ENCODE measurements around the gene DSN1. TPM values are rescaled to one million over a fixed set of nuclear protein-coding genes. Genes with fewer than 3 reads are reported as not detected.

DSN1 gene
- total RNA-seq, 1 donor from 2014 or later: 9.5 TPM

DNA sequence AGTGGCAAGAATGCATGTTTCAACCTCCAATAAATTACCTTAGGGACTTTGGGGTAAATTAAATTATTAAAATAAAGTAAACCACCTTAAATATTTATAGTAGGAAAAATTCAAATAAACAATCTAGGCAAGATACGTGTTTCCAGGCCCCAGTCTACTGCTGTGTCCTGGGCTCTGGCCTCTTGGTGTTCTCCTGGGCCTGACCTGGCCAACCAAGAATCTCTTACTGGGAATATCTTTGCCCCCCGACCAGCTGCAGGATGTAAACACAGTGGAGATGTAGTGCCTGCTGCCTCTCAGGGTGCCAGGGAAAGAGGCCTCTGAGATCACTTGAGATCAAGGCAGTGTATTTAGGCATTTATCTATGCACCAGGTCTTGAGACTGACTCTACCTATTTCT, 11.7 kb upstream of the DSN1 start:
- H3K36me3 ChIP-seq (ENCODE audit: control insufficient read depth, insufficient read depth, low read length): peaks cover 5% of the 10 kb centered on the region
- TF ChIP-seq, protein P1, sequence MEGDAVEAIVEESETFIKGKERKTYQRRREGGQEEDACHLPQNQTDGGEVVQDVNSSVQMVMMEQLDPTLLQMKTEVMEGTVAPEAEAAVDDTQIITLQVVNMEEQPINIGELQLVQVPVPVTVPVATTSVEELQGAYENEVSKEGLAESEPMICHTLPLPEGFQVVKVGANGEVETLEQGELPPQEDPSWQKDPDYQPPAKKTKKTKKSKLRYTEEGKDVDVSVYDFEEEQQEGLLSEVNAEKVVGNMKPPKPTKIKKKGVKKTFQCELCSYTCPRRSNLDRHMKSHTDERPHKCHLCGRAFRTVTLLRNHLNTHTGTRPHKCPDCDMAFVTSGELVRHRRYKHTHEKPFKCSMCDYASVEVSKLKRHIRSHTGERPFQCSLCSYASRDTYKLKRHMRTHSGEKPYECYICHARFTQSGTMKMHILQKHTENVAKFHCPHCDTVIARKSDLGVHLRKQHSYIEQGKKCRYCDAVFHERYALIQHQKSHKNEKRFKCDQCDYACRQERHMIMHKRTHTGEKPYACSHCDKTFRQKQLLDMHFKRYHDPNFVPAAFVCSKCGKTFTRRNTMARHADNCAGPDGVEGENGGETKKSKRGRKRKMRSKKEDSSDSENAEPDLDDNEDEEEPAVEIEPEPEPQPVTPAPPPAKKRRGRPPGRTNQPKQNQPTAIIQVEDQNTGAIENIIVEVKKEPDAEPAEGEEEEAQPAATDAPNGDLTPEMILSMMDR (IDR thresholded peaks at IDR 0.05; ENCODE audit: insufficient read depth, low read length, poor library complexity, severe bottlenecking): no peak
- H3K27me3 ChIP-seq (ENCODE audit: control insufficient read depth, insufficient read depth, low read length): no peaks in the 10 kb centered on the region
- H3K4me3 ChIP-seq (ENCODE audit: low read depth, low read length): no peak overlapping the region
- no peak for DNase-seq (ENCODE audit: low read depth)

DNA sequence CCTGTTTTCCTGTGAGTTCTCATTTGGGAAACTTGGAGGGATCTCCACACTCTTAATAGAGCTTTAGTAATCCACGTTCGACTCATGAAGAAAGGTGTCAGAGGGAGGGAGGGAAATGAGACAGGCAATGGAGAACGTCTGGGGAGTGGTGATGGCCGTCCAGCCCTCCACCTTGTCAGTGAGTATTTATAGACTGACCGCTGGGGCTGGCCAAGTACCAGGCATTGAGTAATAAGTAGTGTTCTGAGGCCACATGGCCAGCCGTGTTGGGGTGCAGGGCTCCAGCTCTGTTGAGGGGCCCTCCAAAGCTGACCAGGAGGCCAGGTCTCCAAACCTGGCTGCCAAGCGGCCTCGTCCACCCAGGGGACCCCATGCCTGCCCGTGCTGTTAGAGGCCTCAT, 11.3 kb upstream of the DSN1 start:
- DNase-seq (ENCODE audit: low read depth): no peak
- Histone ChIP-seq H3K4me3 (ENCODE audit: low read depth, low read length) (no peak overlapping the region), H3K27me3 (ENCODE audit: control insufficient read depth, insufficient read depth, low read length) (no peaks in the 10 kb centered on the region), H3K36me3 (ENCODE audit: control insufficient read depth, insufficient read depth, low read length) (peaks cover 5% of the 10 kb centered on the region)
- TF ChIP-seq, protein P1 (IDR thresholded peaks at IDR 0.05; ENCODE audit: insufficient read depth, low read length, poor library complexity, severe bottlenecking): no peak

DNA sequence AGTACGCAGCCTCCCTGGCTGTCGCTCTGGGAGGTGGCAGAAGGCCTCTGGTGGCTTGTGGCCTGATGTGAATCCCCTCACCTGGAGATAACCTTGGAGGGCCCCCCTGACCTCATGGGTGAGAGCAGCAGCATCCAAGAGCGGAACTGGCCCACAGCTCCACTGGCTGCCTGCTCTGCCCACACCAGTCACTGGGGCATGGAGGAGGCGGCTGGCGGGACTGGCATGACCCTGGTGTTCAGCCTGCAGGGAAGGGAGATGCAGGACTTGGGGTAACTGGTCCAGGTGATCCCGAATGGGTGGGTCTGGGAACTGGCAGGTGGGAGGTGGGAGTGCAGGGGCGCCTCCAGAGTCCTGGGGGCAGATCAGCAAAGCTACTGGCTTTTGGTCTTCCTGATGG, 10.6 kb upstream of the DSN1 start:
- no peaks in the 10 kb centered on the region for H3K27me3 ChIP-seq (ENCODE audit: control insufficient read depth, insufficient read depth, low read length)
- peaks cover 5% of the 10 kb centered on the region for H3K36me3 ChIP-seq (ENCODE audit: control insufficient read depth, insufficient read depth, low read length)
- H3K4me3 ChIP-seq (ENCODE audit: low read depth, low read length): no peak overlapping the region
- TF ChIP-seq, protein P1 (IDR thresholded peaks at IDR 0.05; ENCODE audit: insufficient read depth, low read length, poor library complexity, severe bottlenecking): no peak
- no peak for DNase-seq (ENCODE audit: low read depth)

DNA sequence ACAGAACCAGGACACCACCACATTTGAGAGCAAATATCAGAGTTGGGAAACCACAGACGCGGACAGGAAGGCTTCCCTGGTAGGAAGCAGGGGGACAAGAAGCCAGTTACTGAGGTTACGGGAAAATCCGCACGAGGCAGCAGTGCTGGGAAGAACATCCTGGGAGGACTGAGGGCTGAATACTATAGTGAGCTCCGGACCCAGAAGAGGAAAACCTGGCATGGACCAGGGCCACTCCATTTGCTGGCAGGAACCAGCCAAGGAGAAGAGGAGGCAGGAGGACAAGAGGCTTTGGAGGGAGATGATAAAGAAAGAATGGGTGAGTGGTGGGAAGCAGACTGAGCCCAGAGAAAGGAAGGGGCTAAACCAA, 6.1 kb upstream of the DSN1 start:
- Histone ChIP-seq H3K4me3 (ENCODE audit: low read depth, low read length) (no peak overlapping the region), H3K36me3 (ENCODE audit: control insufficient read depth, insufficient read depth, low read length) (peaks cover 3% of the 10 kb centered on the region), H3K27me3 (ENCODE audit: control insufficient read depth, insufficient read depth, low read length) (no peaks in the 10 kb centered on the region)
- TF ChIP-seq, protein P1 (IDR thresholded peaks at IDR 0.05; ENCODE audit: insufficient read depth, low read length, poor library complexity, severe bottlenecking): no peak
- no peak for DNase-seq (ENCODE audit: low read depth)

DNA sequence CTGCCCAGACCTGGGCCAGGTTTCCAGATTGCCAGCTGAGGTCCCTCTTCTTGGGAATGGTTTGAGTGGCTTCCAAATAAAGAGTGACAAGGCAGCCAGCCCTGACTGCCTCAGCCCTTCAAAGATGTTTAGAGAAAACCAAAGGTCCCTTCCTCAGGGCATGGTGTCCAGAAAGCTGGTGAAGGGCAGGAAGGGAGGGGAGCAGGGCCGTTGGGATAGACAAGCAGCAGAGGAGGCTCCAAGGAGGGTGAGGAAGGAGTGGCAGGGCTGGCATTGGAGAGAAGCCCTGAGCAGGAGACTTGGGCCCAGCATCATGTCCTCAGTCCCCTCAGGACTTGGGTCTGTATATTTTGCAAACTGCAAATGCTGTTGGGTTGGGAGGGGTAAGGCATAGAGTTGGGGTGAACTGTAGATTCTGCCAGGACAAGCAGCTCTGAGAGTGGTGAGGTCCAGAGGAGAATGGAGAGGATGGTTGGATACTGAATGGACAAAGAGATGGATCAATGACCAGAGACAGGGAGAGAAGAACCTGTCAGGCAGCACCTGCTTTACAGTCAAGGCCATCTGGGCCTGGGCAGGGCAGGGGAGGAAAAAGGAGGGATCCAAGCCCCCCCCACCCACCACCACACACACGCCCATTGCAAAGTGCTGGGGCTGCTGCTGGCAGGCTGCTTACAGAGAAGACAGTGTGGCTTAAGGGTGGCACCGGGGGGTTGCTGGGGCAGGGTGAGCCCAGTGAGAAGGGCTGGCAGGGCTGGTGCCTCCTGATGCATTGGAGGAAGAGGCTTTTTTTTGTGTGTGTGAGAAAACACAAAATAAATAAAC, 5.5 kb upstream of the DSN1 start:
- H3K27me3 ChIP-seq (ENCODE audit: control insufficient read depth, insufficient read depth, low read length): no peaks in the 10 kb centered on the region
- H3K36me3 ChIP-seq (ENCODE audit: control insufficient read depth, insufficient read depth, low read length): no peaks in the 10 kb centered on the region
- TF ChIP-seq, protein P1 (IDR thresholded peaks at IDR 0.05; ENCODE audit: insufficient read depth, low read length, poor library complexity, severe bottlenecking): no peak
- no peak for DNase-seq (ENCODE audit: low read depth)
- no peak overlapping the region for H3K4me3 ChIP-seq (ENCODE audit: low read depth, low read length)

DNA sequence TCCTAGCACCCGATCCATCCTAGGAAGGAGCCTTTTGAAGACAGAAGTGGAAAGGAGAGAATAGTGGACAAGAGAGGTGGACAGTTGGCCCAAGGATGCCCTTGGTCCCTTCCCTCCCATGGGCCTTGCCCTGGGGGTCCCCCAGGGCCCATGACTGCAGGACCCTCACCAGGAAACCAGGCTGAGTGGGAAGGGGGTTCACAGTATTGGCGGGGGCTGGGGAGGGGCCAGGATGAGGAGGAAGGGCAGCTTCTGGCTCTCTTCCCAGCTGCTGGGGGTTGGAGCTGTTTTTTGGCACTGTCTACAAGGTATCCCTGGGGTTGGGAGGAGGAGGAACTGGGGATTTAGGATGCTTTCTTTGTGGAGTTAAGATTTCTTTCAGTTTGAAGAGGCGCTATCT, 4.0 kb upstream of the DSN1 start:
- Histone ChIP-seq H3K27me3 (ENCODE audit: control insufficient read depth, insufficient read depth, low read length) (no peaks in the 10 kb centered on the region), H3K4me3 (ENCODE audit: low read depth, low read length) (no peak overlapping the region), H3K36me3 (ENCODE audit: control insufficient read depth, insufficient read depth, low read length) (no peaks in the 10 kb centered on the region)
- TF ChIP-seq, protein P1 (IDR thresholded peaks at IDR 0.05; ENCODE audit: insufficient read depth, low read length, poor library complexity, severe bottlenecking): no peak
- no peak for DNase-seq (ENCODE audit: low read depth)

Measured in kidney epithelial cell (primary cell).